Myocyte (in vitro differentiated cells): ENCODE measurements around the gene PELI3. TPM values are rescaled to one million over a fixed set of nuclear protein-coding genes. Genes with fewer than 3 reads are reported as not detected.
A peak's percentile ranks its signal among the peaks of the same experiment; 100 is the strongest.
"Not testable (repeated sequence)": the region's sequence is repeated elsewhere in the genome, so short reads cannot be mapped to it uniquely, and the experiment has no call there.

Experiments used
- DNase-seq: peaks from one replicate; pipeline ENCODE4 v3.0.0-alpha.2; 2012; ENCODE audit warnings: low read depth
- polyA plus RNA-seq: library from polyadenylated mRNA; unstranded; fragments of >200 nt; gene quantifications from one replicate; pipeline ENCODE4 v1.2.1, GENCODE V29; 2012; ENCODE audit warnings: missing spikeins
- total RNA-seq: library from RNA; depleted of rRNA; stranded (reverse); fragments of >200 nt; gene quantifications from 2 replicates; pipeline ENCODE4 v1.2.3, GENCODE V29; 2014

The PELI3 gene
- 5.5 and 9.3 TPM in 2 replicates for total RNA-seq
- polyA plus RNA-seq: 5.2 TPM

- peak; percentile 91 for DNase-seq
These were observed at the start of gene PELI3 for GRCh38 chr11:66466225-66467033. Gene PELI3, plus strand, starts transcription at chr11:66466905. Its CDS starts 1,224 bp downstream, at chr11:66468129.

GRCh38 chr11:66417000-66417399 is 49.7 kb upstream of the PELI3 start:
- no peak for DNase-seq

DNA sequence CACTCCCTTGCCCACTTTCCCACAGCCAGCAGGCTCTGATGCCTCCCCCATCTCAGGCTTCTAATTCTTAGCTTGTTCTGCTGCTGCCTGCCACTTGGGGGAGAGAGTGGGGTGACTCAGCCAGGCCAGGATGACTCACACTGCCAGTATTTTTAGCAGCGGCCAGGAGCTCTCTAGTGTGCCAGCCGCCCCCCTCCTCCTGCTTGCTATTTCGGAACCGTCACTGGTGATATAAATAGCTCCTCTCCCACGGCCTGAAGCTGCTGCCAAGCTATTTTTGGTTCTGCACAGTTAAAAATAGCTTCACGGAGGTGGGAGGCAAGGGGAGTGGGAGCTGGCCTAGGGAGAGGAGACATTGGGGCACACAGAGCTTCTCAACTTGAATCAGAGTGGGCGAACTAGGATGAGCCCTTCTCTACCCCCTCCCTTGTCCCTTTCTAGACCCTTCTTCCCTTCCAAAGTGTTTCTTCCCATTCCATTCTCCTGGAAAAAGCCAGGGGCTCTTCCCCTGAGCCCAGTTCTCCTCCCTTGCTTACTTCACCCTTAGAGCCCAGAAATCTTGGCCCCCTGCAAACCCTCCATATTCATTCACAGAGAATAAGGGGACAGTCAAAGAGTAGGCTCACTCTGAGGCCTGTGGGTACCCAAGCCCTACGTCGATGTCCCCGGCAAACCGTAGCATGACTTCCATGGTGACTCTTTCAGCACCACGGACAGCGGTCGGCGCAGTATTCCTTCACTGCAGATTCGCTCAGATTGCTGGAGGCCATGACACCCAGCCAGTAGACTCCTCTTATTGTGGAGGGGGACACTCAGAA is 48.3 kb upstream of the PELI3 start:
- peak; percentile 97 for DNase-seq

DNA sequence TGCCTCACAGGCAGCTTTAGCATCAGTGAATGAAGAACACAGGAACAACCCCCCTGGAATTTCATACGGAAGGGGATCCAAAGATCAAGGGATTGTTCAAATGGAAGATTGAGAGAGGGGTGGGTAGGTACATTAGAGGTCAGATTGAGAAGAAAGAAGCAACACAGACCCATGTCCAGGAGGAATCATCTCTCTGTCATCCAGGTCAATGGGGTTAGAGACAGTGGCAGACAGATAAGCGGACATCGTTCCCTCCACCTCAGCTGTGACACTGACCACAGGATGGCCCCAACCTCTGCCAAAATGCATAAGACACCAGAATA is 47.8 kb upstream of the PELI3 start:
- DNase-seq: no peak

DNA sequence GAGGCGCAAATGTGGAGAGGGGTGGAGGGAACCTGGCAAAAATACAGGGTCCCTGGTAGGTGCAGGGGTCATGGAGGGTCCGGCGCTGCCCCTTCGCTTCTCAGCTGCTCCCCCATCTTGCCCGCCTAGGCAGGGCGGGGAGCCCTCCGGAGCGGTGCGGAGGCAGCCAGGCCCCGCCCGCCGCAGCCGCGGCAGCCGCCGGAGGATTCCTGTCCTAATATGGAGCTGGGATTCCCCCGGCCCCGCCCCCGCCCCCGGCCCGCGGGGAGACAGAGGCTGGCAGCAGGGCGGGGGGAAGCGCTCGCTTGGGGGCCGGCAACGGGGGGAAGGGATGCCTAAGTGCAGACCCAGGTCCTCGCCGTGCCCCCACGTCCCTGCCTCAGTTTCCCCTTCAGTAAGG is 46.9 kb upstream of the PELI3 start:
- DNase-seq: no peak

DNA sequence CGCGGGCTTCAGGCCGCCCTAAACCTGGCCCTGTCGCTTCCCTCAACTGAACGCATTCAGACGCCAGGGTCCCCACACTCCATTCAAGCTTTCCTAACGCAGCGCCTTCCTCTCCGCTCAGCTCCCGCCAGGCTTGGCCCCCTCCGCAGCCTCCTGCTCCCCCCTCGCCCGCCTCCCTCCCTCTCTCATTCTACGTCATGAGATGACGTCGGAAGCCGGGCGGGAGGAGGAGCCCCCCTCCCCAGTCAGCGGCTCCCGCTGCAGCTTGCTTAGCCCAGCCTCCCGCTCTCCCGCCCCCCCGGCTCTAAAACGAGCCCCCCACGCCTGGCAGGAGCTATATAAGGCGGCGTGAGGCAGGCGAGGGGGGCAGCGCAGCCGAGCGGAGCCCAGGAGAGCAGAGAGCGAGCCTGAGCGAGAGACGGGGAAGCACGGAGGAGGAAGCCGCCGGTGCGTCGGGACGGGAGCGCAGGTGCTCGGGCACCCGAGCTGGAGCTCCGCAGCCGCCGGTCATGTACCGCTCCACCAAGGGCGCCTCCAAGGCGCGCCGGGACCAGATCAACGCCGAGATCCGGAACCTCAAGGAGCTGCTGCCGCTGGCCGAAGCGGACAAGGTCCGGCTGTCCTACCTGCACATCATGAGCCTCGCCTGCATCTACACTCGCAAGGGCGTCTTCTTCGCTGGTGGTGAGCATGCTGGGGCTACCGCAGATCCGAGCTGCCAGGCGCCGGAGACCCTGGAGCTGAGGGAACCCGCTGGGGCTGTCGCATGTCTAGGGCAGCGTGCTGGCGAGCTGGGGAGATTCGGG is 45.8 kb upstream of the PELI3 start, which contains the start of gene NPAS4:
NPAS4 (plus strand) TSS at position 365 of the 806 bp plus-strand sequence; CDS start at position 510, 145 bp downstream.
- DNase-seq: no peak

- DNase-seq: peak; percentile 90
These were observed 45.1 kb upstream of the PELI3 start for GRCh38 chr11:66421492-66422205.

DNA sequence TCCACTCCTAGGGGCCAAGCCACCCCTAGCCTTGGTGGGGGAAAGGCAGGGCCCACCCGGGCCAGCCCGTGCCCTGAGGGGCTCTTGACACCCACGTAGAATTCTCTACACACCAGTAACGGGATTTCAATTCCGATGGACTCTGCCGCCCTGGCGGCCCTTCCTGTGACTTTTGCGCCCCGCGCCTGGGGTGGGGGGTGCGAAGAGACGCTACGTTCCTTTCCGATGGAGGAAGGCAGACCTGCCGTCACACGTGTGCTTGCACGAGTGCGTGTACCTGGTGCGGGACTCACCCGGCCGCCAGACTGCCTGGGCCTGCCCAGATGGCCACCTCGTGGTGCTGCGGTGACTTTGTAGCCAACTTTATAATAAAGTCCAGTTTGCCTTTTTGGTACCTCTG is 40.4 kb upstream of the PELI3 start:
- DNase-seq: no peak

DNA sequence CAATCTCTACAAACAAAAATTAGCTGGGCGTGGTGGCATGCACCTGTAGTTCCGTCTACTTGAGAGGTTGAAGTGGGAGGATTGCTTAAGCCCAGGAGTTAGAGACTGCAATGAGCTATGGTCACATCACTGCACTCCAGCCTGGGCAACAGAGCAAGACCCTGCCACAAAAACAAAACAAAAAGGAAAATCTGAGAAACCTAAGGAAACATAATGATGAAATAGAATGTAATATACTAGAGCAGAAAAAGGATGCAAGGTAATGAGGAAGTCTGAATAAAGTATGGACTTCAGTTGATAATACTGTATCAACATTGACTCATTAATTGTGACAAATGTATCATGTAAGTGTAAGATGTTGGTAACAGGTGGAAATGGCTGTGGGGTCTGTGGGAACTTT is 37.8 kb upstream of the PELI3 start:
- no peak for DNase-seq

DNA sequence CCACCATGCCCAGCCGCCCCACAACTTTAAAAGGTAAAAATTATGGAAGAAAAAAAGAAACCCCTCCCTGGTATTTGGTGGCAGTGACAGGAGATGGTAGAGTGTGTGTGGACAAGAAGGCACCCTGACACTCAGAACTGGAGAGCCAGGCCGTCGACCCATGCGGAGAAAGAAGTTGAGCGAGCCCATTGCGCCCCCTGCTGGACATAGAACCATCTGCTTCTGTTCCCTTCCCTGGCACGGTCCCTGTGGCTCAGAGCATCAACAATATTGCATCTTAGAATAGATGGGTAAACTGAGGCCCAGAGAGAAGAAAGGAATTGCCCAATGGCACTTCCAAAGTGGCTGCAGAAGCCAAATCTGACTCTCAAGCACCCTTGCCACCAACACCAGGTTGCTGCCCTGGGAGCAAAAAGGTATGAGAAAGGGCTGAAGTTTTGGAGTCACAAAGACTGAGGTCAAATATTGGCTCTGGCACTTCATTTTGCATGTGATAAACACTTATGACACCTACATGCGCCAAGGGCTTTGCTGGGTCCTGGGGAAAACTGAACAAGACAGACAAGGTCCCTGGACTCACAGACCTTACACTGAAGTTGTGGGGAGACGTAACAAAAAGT is 36.6 kb upstream of the PELI3 start:
- DNase-seq: peak; percentile 75

GRCh38 chr11:66431287-66431686 is 35.4 kb upstream of the PELI3 start:
- not testable (repeated sequence) for DNase-seq

DNA sequence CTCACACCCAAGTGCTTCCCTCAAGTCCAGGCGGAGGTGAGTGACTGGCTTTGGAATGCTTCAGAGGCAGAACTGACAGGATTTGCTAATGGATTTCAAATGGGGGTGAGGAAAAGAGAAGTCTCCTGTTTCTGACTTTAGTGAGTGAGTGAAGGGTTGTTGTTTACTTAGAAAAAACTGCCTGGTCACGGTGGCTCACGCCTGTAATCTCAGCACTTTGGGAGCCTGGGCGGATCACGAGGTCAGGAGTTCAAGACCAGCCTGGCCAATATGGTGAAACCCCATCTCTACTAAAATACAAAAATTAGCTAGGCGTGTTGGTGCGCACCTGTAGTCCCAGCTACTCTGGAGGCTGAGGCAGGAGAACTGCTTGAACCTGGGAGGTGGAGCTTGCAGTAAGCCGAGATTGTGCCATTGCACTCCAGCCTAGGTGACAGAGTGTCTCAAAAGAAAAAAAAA is 34.8 kb upstream of the PELI3 start:
- not testable (repeated sequence) for DNase-seq

GRCh38 chr11:66432597-66432996 is 34.1 kb upstream of the PELI3 start:
- DNase-seq: no peak

DNA sequence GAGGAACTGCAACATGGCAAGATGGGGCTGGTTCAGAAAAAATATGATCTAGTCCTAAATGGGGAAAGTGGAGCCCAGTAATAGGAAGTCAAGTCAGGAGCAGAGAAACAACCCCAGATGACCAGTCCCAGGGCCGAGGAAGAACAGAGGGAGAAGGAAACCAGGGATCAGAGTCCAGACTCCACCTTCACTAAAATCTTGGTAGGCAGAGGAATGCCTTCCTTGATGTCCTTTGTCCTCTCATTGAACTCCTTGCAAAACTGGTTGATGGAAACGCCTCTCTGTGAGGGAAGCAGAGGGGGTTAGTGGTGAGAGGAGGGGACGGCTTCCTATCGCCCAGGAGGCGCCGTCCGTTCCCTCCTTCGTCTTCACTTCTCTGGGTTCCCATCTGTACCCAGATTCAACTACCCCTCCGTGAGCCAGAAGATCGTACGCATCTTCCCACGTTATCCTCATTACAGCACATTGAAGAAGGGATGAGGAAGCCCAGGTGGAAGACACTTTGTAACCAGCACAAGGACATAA is 28.7 kb upstream of the PELI3 start:
- DNase-seq: no peak

DNA sequence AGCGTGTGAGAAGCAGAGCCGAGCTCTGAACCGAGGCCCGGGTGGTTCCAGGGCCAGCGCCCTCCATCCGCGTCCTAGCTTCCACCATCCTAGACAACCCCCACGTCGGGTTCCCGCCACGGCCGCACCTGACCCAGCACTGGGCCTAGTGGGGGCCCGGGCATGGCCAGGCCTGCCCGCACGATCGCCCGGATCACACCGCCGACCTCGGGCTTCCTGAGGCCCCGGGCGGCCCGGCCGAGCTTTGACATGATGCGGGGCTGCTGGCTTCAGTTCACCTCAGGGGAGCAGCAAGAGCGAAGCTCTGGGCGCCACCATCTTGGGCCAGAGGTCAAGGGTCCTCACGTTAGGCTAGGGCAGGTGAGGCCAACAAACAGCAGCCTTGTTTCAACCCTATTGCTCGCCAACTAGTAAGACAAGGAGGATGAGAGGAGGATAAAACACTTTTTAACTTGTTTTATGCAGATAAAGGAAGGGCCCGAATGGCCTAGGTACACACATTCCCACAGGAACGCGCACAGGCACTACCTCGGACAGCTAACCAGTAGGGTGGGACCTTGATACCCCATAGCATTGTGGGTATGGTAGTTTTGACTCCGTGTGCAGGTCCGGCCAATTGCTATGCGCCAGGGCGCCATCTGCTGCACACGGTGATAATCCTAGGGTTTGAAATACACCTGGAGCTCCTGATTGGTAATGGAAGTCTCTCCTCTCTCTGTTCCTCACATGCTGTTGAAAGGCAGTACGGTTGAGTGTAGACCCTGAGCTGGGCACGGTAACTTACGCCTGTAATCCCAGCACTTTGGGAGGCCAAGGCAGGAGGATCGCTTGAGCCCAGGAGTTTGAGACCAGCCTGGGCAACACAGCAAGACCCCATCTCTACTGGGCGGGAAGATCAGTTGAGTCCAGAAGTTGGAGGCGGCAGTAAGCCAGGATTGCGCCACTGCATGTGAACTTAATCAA is 27.9 kb upstream of the PELI3 start, which contains the start of gene MRPL11:
MRPL11 (minus strand) TSS at position 345 of the 963 bp plus-strand sequence; CDS start at position 251, 94 bp downstream.
- DNase-seq: peak; percentile 94

DNA sequence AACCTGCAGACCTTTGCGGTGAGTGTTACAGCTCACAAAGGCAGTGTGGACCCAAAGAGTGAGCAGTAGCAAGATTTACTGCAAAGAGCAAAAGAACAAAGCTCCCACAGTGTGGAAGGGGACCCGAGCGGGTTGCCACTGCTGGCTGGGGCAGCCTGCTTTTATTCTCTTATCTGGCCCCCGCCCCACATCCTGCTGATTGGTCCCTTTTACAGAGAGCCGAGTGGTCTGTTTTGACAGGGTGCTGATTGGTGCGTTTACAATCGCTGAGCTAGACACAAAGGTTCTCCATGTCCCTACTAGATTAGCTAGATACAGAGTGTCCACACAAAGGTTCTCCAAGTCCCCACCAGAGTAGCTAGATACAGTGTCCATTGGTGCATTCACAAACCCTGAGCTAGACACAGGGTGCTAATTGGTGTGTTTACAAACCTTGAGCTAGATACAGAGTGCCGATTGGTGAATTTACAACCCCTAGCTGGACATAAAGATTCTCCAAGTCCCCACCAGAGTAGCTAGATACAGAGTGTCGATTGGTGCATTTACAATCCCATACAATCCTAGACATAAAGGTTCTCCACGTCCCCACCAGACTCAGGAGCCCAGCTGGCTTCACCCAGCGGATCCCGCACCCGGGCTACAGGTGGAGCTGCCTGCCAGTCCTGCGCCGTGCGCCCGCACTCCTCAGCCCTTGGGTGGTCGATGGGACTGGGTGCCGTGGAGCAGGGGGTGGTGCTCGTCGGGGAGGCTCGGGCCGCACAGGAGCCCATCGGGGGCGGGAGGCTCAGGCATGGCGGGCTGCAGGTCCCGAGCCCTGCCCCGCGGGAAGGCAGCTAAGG is 26.4 kb upstream of the PELI3 start:
- not testable (repeated sequence) for DNase-seq

DNA sequence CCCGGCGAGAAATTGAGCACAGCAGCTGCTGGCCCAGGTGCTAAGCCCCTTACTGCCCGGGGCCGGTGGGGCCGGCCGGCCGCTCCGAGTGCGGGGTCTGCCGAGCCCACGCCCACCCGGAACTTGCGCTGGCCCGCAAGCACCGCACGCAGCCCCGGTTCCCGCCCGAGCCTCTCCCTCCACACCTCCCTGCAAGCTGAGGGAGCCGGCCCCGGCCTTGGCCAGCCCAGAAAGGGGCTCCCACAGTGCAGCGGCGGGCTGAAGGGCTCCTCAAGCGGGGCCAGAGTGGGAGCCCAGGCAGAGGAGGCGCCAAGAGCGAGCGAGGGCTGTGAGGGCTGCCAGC is 25.8 kb upstream of the PELI3 start:
- DNase-seq: not testable (repeated sequence)

DNA sequence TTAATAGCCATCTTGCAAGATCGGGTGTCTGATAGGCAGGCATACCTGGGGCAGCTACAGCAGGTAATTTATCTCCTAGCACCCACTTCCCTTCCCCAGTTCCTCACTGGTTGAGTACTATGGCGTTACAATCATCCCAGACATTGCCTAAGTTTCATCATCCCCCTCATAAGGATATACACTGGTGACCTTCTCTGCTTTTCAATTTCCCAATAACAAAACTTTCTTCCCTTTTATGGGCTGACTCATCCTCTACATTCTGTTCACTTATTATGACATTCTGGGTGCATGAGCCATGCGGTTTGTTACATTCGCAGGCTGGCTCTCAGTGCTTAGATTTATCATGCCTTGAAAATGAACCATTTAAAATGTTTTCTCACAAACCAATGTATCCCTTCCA is 23.1 kb upstream of the PELI3 start:
- peak; percentile 15 for DNase-seq
